GM21576 (cell line): Measurements from ENCODE around the gene ADD2.

Experiments
- ATAC-seq: cut with Tn5 transposase; IDR thresholded peaks from one replicate; pipeline ENCODE4 v1.9.1; 2021; ENCODE audit warnings: mild to moderate bottlenecking, moderate library complexity; ENCODE audit not compliant: unreplicated experiment

Gene ADD2

DNA sequence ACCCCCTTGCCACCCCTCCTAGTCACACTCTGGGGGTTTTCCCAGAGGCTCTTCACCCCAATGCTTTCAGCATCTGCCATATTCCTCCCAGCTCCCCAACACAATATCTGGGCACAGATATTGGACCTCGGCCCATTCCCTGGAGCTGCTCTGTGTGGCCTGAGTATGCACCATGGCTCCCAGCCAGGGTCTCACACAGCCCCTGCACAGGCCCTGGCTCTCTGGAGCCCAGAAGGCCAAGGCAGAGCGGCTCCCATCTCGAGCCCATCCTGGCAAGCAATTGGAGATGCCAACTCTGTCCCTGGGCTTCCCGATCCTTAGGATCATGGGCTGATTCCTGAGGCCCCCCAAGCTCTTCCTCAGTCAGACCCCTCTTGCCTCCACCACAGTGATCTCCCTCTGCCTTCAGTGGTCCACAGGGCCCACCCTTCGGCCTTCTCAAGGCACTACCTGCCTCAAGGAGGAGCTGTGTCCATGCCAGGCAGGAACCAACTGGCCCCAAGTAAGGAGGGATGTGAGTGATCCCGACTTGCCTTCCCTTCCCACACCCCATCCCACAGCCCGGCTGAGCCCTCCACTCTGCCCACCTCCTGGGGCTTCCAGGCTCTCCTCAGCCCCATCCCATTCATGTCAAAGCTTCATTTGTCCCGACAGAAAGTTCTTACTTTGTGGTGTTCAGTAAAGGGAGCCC, 62.7 kb downstream of the ADD2 start:
- no peak for ATAC-seq

DNA sequence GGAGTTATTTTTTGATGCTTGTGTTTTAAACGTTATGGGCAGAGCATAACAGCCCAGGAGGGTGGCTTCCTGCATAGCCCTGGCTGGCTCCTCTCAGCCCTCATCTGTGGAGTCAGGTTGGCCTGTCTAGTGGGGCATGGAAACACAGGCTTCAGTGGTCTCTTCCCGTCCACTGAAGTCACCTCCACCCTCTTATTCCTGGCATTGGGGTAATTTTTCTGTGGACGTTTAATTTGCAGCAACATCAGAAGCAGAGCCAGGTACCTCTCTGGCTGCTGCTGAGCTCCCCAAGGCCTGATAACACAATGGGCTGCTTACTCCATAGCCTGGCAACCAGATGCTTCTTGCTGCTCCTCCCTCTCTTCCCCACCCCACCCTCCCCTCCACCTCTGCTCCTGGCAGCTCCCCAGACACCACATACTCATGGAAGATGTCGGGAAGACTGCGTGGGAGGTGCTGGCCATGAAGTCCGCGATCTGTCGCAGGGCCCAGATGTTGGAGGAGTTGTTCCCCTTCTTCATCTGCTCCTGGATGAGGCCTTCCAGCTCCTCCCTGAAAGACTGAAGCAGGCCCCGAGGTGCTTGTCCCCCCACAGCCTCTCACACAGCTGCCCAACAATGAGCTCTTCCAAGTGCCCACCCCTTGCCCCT, 64.0 kb downstream of the ADD2 start:
- ATAC-seq = no peak

DNA sequence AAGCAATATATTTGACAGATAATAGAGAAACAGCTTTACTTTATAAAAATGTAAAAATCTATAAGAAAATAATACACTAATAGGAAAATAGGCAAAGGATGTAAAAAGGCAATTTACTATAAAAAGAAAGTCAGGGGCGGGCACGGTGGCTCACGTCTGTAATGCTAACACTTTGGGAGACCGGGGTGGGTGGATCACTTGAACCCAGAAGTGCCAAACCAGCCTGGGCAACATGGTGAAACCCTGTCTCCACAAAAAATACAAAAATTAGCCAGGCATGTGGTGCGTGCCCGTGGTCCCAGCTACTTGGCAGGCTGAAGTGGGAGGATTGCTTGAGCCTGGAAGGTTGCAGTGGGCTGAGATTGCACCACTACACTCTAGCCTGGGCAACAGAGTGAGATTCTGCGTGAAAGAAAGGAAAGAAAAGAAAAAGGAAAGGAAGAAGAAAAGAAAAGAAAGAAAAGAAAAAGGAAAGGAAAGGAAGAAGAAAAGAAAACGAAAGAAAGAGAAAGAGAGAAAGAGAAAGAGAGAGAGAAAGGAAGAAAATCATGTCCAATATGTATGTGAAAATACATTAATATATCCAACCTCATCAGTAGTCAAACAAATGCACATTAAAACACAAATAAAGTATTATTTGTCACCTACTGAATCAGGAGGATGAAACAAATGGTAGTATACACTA, 65.1 kb downstream of the ADD2 start:
- no peak for ATAC-seq

GRCh38 chr2:70698847-70699246, 69.2 kb downstream of the ADD2 start:
- ATAC-seq = no peak

DNA sequence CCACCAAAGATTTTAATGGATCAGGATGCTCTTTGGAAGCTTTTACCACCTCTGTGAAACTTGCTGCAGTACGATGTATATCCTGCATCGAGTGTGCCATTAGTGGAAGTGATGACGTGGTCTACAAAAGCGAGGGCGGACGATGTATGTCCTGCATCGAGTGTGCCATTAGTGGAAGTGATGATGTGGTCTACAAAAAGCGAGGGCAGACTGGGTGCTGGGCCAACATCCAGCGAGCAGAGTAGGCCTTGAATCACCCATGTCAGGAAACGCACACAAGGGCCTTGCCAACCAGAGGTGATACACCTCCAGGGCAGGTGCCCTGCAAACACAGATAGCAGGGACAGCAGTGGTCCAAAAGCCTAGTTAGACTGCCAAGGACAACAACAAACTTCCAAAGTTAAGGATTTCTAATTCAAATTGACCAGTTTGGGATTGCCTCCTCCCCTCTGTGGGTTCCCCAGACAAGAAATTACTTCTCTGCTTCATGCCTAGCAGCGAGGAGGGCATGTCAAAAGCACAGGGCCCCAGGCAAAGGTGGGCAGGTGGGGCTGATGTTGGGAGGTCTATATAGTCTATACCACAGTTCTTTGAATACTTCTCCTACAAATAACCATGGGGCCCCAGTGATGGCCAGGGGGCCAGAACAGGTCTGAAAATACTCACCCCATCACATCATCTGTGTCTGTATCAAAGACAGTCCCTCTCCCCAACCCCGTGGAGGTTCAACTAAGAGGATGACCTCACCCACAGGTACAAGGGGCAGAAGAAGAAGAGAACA, 70.2 kb downstream of the ADD2 start:
- ATAC-seq = no peak

- no peak for ATAC-seq
Observed at GRCh38 chr2:70696142-70696541, 71.9 kb downstream of the ADD2 start.

- no peak for ATAC-seq
Observed at GRCh38 chr2:70692256-70692655, 75.7 kb downstream of the ADD2 start.

- ATAC-seq = no peak
Observed at GRCh38 chr2:70691497-70692140, 76.4 kb downstream of the ADD2 start.

DNA sequence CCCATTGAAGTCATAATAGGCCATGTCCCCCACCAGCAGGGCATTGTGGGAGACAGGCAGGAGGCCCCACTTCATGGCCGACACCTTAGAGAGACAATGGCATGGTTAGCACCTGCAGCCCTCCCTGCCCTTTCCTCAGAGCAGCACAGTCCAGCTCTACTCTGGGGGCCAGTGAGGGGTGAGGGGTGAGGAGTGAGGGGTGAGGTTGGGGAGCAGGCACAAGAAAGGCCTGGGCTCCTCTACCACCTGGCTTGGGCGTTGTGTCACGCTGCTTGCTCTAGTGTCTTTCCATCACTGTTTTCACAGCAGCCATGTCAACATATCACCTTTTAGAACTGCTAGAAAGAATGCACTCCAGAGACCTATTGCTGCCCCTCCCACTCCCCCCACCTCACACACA, 77.2 kb downstream of the ADD2 start:
- ATAC-seq = no peak

DNA sequence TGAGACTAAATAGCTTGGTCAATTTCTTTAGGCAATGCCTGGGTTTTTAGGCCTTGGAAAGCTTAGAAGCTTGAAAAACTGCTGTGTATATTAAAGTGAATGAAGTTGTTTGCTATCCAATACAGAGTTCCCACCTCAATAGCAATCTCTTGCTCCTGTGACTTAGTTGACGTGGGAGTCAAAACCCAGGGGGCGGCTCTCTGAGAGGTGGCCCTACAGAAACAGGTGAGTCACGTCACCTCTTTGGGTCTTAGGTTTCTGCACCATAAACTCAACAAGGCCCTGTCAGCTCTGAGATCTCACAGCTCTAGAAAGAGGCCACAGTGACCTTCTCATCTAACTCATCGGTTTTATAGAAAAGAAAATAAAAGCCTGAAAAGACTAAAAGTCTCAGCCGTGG, 79.6 kb downstream of the ADD2 start:
- no peak for ATAC-seq

GRCh38 chr2:70687461-70687795, 80.6 kb downstream of the ADD2 start:
- no peak for ATAC-seq

DNA sequence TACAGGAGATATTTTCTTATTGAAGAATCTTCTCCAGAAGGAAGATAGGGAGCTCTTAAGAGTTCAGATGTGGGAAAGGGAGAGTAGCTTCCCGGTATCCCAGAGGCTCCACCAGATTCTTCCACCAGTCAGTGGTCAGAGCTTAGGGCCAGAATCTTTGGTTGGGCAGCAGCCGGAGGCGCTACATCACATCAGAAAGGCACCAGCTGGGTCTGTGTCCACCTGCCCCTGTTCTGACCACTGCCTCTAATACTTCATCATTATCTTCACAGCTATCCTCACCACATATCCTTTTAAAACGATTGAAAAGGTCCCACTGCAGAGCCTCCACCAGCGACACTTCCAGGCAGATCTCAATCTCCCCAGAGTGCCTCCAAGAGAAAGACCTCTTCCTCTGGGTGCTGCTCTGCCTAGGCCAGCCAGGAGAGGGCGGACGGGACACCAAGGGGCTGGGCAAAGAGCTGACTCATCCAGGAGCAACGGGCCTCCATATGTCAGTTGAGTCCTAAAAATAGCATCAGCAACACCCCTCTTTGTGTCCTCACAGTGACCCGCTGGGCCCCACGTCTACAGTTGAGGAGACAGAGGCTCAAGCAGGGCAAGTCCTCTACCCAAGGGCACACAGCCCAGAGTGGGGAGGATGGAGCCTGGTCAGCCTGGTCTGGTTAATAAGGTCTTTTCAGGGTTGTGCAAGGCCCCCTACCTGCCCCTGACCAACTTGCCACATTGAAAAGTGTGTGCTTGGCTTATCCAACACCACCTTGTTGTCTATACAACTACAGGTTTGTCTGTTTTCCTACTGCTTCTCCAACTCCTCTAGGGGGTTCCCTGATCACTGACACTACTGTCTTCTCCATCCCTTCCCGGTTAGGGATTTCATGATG, 81.2 kb downstream of the ADD2 start:
- ATAC-seq = no peak

GRCh38 chr2:70685771-70686171, 82.2 kb downstream of the ADD2 start:
- no peak for ATAC-seq

- no peak for ATAC-seq
Observed at GRCh38 chr2:70684846-70685622, 83.0 kb downstream of the ADD2 start.

- no peak for ATAC-seq
Observed at GRCh38 chr2:70683455-70683854, 84.5 kb downstream of the ADD2 start.

- ATAC-seq = no peak
Observed at GRCh38 chr2:70680735-70681134, 87.3 kb downstream of the ADD2 start.

DNA sequence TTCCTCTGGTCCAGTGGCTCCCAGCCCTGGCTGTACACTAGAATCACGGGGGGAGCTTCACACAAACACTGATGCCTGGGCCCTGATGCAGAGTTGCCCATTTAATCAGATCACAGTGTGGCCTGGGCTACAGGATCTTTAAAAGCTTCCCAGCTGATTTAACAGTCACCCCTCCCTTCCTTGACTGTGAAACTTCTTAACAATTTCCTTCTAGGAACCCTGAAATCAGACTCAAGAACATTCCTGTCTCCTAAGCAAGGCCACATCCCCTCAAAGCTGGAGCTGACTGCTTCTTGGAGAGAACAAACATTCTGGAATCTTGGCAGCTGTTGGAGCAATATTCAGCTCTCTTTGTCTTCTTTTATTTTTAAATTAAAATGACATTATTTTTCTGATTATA, 88.7 kb downstream of the ADD2 start:
- no peak for ATAC-seq

DNA sequence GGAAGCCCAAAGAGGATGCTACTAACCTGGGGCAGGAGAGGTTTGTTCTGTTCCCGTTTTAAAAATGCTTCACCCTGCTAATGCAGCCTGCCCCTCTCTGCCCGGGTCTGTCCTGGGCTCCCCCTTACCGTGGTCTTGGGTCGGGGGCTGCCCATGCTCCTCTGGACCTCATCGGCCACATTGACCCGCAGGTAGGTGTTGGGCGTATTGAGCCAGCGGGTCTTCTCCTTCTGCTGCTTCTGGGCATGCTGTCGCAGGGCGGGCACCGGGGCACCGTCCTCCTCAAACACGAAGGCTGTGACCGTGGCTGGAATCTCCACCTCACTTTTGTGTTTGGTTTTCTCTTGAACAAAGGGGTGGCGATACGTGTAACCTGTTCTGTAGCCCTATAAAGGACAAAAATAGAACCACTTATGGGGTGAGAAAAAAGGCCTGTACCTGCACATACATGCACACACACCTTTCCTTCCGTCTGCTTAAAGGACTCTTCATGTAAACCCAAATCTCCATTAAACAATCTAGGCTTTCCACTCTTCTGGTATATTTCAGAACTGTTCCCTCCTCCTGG, 89.3 kb downstream of the ADD2 start:
- ATAC-seq = no peak
